Measurements from ENCODE around the gene PHF2. TPM values are rescaled to one million over a fixed set of nuclear protein-coding genes. Genes with fewer than 3 reads are reported as not detected.

PHF2 gene
- total RNA-seq, 1 experiment from 2014 or later, result 16.7 TPM

DNA sequence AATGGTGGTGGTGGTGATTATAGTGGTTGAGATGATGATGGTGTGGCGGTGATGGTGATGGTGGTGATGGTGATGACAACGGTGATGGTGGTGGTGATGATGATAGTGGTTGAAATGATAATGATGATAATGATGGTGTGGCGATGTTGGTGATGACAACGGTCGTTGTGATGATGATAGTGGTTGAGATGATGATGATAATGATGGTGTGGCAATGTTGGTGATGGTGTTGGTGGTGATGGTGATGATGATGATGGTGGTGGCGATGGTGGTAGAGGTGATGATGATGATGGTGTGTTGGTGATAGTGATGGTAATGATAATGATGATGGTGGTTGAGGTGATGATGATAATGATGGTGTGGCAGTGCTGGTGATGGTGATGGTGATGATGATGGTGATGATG, 48.0 kb downstream of the PHF2 start:
- DNase-seq (ENCODE audit: low read depth), result no peak

DNA sequence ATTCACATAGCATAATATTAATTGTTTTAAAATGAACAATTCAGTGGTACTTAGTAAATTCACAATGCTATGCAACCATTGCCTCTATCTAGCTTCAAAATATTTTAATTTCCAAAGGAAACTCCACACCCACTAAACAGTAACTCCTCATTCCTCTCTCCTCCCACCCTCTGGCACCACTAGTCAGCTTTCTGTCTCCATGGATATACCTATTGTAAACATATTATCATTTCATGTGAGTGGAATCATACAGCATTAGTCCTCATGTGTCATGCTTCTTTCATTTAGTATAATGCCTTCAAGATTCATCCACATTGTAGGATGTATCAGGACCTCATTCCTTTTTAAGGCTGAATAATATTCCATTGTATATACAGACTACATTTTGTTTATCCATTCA, 48.6 kb downstream of the PHF2 start:
- DNase-seq (ENCODE audit: low read depth), result no peak

DNA sequence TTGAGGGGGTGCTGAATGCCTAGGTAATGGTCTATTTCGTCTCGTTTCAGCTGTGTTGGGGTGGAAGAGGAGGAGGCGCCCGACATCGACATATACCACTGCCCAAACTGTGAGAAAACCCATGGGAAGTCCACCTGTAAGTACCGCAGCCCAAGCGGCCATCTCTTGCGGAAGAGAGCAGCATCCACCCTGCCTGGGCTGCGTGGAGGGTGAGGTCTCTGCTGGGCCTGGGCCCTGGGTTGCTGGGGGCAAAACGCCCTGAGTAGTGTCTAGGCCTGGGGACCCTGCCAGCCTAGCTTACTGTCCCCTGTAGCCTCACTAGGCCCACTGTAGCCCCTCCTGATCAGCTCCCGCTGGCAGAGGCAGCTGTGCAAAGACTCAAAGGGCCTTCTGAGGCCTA, 53.5 kb downstream of the PHF2 start:
- DNase-seq (ENCODE audit: low read depth), result no peak

DNA sequence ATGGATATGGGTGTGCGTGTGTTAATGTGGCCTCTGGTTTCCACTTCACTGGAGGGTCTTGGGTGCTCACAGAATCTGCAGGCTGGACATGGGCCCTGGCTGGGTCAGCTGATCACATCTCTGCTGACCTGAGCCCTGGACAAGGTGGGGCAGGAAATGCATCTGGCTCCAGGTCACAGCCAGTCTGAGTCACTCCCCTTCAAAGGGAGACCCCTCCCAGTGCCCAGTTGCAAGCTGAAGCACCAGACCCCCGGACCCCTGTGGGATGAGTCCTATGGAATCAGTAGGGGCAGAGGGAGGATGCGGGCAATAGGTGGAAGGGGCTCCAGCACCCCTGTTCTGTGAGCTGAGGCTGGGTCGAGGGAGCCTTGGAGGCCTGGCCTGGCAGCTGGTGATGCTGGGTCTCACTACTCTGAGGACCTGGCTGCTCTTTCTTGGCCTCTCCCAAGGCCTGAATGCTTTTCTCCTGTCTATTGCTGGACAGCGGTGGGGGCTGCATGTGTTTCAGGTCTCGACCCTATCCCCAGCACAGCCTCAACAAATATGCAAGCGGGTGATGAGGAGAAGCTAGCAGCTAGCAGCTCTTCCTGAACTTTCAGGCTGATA, 54.5 kb downstream of the PHF2 start:
- DNase-seq (ENCODE audit: low read depth), result no peak

DNA sequence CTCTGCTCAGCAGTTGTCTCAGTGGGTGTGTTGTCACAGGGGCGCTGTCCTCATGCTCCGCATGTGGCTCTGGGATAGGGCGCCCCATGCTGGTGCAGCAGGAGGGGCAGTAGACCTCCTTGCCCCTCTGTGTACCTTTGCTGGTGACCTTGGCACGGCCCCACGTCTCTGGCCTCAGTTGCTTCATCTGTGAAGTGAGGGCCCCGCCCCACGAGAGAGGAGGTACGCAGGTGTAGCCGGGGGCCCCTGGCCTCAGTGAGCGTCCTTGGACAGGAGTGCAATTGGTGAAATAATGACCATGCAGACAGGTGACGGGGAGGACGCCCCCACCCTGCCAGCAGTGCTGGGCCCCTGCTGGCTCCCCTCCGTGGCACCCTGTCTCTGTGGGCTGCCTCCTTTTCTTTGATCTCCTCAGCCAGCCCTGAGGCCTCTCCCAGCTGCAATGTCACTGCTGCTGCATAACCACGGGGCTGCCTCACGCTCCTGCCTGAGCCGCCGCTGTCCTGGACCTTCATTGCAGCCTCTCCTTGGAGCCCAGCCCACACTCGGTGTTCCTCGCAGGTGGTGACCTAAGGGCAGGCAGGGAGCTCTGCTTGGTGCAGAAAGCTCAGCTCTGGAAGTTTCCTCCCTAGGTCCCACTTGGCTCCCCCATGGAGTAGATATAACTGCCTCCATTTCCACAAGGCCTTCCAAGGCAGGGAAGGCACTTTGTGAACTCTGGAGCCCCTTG, 57.3 kb downstream of the PHF2 start:
- DNase-seq (ENCODE audit: low read depth), result no peak

DNA sequence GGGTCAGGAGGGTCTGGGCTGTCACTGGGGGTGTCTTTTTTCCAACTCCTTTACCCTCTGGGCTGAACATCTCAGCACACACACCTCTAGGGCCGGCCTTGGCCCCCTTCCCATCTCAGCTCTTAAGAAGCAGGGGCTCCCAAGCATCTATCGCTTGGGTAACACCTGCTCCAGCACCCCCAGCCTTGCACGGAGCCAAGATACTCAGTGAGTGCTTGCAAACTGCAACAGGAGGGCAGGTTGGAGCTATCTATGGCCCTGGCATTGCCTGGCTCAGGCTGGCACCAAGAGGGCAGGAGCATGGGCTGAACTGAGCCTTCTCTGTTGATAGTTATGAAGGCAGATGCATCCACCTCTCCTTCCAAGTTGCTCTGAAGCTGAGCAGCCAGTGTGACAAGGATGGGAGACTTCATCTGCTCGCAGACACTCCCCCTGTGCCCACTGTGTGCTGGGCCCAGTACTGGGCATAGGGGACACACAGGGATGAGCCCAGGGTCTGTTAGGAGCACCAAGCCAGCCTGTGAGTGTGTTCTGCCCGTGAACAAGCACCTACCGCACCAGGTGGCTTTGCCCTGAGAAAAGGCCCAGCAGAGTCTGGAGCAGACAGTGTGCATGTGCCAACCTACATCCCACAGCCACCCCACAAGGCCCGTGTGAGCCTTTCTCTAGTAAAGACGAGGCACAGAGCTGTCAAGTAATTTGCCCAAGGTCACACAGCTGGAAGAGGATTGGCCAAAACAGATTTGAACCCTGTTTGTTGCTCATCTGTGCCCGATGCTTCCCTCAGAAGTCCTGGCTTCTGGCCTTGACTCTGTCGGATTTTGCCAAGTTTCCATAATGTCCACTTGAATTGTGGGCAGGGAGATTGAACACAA, 58.2 kb downstream of the PHF2 start:
- no peak for DNase-seq (ENCODE audit: low read depth)

DNA sequence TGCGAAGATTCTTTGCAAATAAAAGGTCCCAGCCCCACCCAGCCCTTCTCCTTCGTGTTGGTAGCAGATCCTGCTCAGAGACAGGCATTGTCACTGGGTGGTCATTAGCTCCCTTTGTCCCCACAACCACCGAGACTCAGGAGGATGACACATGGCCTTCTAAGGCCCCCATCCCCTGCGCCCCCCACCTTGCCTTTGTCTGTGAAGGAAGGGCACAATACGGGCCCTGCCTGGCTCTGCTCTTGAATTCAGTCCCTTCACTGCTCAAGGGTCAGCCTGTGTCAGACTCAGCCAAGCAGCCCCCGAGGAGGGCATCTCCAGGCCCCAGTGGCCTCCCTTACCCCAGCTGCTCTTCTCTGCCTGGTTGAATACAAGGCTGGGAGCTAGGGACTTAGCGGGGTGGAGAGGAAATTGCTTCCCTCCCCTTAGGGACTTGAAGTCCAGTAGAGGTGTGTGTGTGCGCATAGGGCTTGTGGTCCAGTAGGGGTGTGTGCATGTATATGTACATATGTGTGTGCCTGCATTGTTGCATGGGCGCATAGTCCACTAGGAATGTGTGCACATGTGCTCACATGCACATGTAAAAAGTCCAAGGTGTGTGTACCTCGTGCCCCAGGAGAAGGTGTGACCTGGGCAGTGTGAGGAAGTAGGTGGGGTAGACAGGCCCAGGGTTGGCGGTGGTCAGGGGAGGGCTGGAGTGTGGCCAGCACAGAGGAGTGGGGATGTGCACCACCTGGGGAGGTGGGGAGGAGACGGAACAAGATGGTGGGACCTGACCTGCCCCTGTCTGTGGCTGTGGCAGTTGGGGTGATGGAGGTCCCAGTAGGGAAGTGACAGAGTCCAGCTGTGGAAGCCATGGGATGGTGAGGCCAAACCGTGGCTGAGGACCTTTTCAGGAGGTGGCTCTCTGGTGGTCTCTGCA, 59.1 kb downstream of the PHF2 start:
- DNase-seq (ENCODE audit: low read depth), result no peak

DNA sequence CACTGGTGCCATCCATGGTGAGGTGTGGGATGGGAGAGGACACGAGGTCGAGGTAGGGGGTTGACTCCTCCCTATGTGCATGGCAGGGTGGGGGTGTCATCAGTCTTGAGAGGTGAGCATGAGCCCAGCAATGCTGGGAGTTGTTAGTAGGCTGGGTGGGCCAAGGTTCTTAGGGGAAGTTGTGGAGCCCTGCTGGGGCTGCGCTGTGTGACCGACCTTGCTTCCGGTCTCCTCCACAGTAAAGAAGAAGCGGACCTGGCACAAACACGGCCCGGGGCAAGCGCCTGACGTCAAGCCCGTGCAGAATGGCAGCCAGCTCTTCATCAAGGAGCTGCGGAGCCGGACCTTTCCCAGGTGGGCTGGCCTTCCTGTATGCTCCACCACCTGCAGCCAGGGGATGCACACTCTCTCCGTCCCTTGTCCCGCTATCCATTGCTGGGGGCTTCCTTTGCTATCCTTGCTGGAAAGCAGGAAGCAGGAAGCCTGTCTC, 59.8 kb downstream of the PHF2 start:
- DNase-seq (ENCODE audit: low read depth), result no peak

DNA sequence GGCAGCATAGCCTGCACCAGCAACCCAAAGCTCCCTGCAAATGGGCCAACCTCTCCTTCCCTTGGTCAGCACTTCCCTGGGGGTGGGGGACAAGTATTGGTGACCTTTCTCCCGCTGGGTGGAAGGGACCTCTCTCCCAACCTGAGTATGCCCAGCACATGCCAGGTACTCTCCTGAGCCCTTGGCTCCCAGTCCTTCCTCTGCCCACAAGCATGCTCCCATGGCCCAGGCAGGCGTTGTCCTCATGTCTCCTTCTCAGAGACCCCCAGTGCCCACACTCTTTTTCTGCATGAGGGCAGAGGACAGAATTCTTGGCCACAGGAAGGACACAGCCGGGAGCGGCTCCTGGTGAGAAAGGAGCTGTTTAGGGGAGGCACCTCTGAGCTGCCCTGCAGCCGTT, 60.3 kb downstream of the PHF2 start:
- DNase-seq (ENCODE audit: low read depth), result no peak

DNA sequence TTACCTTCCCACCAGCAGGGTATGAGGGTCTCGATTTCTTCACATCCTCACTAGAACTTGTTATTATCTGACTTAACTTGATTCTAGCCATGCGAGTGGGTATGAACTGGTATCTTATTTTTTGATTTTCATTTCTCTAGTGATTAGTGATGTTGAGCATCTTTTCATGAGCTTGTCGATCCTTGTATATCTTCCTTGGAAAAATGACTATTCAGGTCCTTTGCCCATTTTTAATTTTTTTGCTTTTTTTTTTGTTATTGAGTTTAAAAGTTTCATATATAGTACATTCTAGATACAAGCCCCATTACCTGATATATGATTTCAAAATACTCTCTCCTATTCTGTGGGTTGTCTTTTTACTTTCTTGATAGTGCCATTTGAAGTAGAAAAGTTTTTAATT, 61.5 kb downstream of the PHF2 start:
- no peak for DNase-seq (ENCODE audit: low read depth)

DNA sequence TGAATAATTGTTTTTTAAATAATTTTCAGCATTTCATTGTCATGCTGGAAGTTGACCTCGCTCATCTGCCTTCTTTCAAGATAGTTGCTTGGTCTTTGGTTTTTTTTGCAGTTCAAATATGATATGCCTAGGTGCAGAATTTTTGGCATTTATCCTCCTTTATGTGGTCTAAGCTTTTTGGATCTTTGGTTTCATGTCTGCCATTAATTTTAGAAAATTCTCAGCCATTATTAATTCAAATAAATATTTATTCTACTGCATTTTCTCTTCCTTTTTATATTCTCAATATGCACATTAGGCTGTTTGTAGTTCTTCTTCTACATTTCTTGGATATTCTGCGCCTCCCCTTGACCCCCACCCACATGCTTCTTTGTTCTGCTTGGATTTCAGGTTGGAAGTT, 63.6 kb downstream of the PHF2 start:
- DNase-seq (ENCODE audit: low read depth), result no peak

DNA sequence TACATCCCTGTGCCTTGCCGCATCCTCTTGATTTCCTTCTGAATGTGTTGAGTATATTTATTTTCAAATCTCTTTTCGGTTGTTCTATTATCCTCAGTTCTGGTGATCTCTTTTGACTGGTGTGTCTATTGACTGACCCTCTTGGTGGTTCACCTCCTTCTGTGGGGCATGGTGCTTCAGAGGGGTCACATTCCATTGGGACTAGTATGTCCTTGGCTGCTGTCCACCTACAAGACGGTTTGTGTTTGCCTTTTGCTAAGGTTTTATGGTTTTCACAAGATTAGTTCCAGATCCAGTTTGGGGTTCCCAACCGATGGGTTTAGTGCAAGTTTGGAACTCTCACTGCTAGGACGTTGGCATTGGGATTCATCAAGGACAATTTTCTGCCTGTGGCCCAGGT, 66.6 kb downstream of the PHF2 start:
- DNase-seq (ENCODE audit: low read depth), result peak; percentile 61

DNA sequence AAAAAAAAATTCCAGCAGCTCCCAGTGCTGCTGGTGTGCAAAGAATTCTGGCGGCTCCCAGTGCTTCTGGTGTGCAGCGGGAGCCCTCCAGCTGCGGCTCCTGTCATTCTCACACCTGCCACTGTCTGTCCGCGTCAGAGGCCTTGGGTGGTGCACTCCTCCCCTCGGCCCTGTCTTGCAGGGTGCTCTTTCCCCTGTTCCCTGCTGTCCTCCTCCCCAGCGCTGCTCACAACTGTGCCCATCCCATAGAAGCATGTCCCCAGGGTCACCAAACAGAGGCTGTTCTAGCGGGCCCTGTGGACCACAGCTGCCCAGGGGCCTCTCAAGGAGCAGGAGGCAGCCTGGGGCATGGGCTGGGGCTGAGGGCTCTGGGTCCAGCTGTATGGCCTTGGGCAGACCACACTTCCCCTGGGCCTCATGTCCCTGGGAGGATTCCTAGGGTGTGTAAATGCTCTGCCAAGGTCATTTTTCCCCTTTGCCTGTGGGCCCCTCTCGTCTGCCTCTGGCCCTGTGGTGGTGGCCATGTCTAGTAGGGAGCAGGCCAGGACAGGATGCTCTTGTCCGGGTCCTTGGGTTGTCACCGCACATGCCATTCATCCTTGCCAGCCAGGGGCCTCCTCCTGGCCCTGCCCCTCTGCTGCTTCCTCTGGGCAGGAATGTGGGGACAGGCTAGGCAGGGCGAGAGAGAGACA, 68.2 kb downstream of the PHF2 start:
- peak; percentile 71 for DNase-seq (ENCODE audit: low read depth)

DNA sequence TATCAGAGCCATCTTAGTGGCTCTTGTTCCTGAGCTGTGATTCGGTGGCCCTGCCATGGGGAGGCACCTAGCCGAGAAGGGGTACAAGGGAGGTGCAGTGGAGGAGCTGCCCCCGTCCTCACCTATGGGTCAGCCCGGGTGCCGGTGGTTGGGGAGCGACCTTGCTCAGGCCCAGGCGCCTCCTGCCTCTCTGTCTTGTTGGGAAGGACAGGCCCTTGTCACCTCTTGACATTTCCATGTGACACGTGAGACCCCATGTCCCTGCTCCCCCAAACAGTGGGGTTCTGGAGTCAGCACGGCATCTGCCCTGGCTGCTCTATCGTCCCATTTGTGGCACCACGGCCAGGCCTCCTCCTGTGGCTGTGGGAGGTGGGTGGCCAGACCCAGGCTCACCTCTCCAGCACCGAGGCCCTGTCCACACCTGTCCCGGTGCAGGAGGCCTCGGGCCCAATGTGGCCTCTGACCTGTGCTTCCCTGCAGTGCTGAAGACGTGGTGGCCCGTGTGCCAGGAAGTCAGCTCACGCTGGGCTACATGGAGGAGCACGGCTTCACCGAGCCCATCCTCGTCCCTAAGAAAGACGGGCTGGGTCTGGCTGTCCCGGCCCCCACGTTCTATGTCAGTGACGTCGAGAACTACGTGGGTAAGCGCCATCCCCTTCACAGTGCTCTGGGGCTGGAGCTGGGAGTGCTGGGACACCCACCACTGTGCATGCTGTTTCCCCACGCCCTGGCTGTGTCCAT, 68.9 kb downstream of the PHF2 start:
- no peak for DNase-seq (ENCODE audit: low read depth)

DNA sequence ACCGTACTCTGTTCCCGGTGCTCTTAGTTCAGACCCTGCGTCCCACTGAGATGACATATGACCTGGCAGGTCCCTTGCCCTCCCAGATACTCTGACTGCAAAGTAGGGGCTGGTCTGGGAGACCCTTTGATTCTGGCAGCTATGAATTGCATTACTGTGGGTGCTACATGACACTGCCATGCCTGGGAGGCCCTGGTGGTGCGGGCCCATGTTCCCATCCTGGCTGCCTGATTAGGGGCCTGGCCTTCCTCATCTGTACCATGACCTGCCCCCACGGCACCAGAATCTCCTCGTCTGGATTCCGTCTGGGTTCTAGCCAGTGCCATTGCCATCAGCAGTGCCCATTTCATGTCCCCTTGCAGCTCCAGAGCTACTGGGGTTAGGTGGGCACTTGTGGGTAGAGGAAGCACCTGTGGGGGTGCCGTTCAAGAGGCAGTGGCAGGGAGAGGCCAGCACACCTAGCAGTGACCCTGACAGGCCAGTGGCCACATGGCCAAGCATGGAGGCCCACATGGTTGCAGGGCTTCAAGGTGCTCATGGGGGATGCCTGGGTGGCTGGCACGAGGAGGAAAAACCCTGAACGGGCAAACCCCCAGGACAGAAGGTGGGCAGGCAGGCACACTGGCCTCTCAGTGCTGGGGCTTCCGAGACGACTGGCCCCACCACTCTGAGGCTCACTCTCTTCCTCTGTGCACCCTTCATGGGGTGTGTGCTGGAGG, 69.7 kb downstream of the PHF2 start:
- DNase-seq (ENCODE audit: low read depth), result no peak

DNA sequence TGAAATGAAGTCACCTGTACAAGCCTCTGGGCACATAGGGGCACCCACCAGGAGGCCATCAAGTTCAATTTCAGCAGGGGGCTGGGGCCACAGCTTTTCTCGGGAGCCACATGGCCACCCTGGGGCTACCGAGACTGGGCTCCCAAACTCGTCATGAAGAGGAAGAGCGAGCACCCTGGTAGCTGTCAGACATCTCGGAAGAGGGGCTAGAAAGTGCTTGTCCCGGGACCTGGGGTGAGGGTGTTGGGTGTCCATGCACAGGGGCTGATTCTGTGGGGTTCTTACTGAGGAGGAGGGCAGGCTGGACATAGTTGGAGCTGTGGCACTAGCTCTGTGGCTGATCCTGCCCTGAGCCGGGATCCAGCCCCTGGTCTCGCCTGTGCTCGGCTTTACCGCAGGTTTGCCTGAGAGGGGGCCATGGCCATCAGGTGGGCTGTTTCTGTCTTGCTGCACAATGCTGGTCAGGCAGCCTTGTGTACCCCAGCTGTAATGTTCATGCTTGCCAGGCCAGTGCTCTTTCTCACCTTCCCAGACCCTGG, 70.3 kb downstream of the PHF2 start:
- no peak for DNase-seq (ENCODE audit: low read depth)

DNA sequence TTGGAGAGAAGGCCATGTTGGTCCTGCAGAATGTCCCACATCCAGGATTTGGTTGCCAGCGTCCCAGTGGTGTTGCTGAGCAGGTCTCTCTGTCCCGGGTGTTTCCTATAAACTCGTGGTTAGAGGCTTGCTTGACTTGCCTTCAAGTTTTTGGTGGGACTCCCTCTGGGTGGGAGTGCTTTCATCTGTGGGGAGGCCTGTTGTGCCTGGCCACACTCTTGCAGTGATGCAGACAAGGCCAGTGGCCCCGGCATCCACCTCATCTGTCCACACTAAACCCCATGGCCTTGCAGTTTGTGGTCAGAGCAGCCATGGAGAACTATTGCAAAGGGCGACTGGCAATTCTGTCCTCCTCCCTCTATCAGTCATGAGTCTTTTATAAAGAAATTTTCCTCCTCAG, 71.8 kb downstream of the PHF2 start:
- no peak for DNase-seq (ENCODE audit: low read depth)

DNA sequence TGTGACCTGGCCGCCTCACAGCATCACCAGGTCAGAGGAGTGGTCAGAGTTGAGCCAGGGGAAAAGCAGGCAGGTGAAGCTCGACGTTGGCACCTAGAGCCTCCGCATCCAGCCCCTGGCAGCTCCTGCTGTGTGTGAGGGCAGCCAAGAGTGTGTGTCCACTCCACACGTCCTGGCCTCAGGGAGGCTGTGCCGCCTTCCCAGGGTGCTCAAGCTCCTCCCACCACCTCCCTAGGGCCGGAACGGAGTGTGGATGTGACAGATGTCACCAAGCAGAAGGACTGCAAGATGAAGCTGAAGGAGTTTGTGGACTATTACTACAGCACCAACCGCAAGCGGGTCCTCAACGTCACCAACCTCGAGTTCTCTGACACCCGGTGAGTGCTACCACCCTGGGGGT, 72.5 kb downstream of the PHF2 start:
- no peak for DNase-seq (ENCODE audit: low read depth)

DNA sequence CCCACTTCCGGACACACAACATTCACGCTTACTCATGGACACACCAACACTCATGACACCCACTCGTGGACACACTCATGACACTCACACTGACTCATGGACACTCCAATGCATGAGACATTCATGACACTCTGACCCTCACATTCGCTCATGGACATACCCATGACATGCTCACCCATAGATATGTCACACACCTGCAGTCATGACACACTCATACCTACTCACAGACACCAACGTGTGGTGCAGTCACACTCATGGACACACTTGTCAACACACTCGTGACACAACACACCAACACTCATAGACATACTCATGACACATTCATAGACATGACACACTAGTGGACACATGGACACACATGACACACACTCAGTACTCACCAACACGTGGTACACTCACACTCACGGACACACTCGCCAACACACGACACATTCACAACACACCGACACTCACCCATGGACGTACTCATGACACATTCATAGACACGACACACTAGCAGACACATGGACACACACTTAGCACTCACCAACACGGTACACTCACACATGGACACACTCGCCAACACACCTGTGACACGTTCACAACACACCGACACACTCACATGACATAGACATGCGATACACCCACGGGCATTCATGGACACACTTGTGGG, 73.4 kb downstream of the PHF2 start:
- DNase-seq (ENCODE audit: low read depth), result no peak
